NCI-H226 (cell line): Measurements from ENCODE around the gene COL4A3.

Experiments
- DNase-seq: peaks from one replicate; pipeline ENCODE4 v3.0.0-alpha.2; 2015

The COL4A3 gene

GRCh38 chr2:227163998-227164762 lies at the start of gene COL4A3, which contains the start of gene COL4A4:
COL4A3 (plus strand) TSS chr2:227164624; CDS start chr2:227164727, 103 bp downstream.
COL4A4 (minus strand) TSS chr2:227164205; CDS start chr2:227147483, 16,722 bp downstream.
- peak; percentile 39 for DNase-seq

GRCh38 chr2:227115761-227116160 lies 48.7 kb upstream of the COL4A3 start:
- DNase-seq, result no peak

- no peak for DNase-seq
These were observed 47.4 kb upstream of the COL4A3 start for GRCh38 chr2:227117027-227117426.

GRCh38 chr2:227117852-227118251 lies 46.6 kb upstream of the COL4A3 start:
- no peak for DNase-seq

GRCh38 chr2:227118353-227118752 lies 46.1 kb upstream of the COL4A3 start:
- DNase-seq, result no peak

- DNase-seq, result no peak
These were observed 40.7 kb upstream of the COL4A3 start for GRCh38 chr2:227123697-227124096.

- DNase-seq, result no peak
These were observed 39.6 kb upstream of the COL4A3 start for GRCh38 chr2:227124811-227125210.

GRCh38 chr2:227125506-227125905 lies 38.9 kb upstream of the COL4A3 start:
- no peak for DNase-seq

GRCh38 chr2:227127201-227127600 lies 37.2 kb upstream of the COL4A3 start:
- no peak for DNase-seq

GRCh38 chr2:227130636-227131035 lies 33.8 kb upstream of the COL4A3 start:
- no peak for DNase-seq

GRCh38 chr2:227132986-227133385 lies 31.4 kb upstream of the COL4A3 start:
- DNase-seq, result no peak

GRCh38 chr2:227134591-227134990 lies 29.8 kb upstream of the COL4A3 start:
- no peak for DNase-seq

GRCh38 chr2:227141301-227141700 lies 23.1 kb upstream of the COL4A3 start:
- no peak for DNase-seq

GRCh38 chr2:227143895-227144294 lies 20.5 kb upstream of the COL4A3 start:
- no peak for DNase-seq

- DNase-seq, result no peak
These were observed 18.0 kb upstream of the COL4A3 start for GRCh38 chr2:227146456-227146855.

- DNase-seq, result no peak
These were observed 17.4 kb upstream of the COL4A3 start for GRCh38 chr2:227147023-227147422.

- DNase-seq, result no peak
These were observed 16.3 kb upstream of the COL4A3 start for GRCh38 chr2:227148106-227148505.

- no peak for DNase-seq
These were observed 14.0 kb upstream of the COL4A3 start for GRCh38 chr2:227150222-227150936.

- no peak for DNase-seq
These were observed 12.2 kb upstream of the COL4A3 start for GRCh38 chr2:227152093-227152766.

GRCh38 chr2:227153307-227153706 lies 11.1 kb upstream of the COL4A3 start:
- peak; percentile 88 for DNase-seq

- DNase-seq, result peak; percentile 61
These were observed 10.5 kb upstream of the COL4A3 start for GRCh38 chr2:227153758-227154486.

GRCh38 chr2:227154986-227155774 lies 9.2 kb upstream of the COL4A3 start:
- peak; percentile 53 for DNase-seq
